ENCODE results near the gene DDX59.

- no peak for TF ChIP-seq RAD21 (IDR thresholded peaks at IDR 0.05; ENCODE audit: low read depth)
- TF ChIP-seq CTCF (IDR thresholded peaks at IDR 0.05 in 2 of 3, conservative IDR thresholded peaks at IDR 0.05 in 1 of 3; ENCODE audit: borderline replicate concordance in 1 of 3, insufficient read depth in 1 of 3, low read depth in 2 of 3, low read length in 2 of 3): no peak
- TF ChIP-seq MAX (IDR thresholded peaks at IDR 0.05): no peak
- no peak for TF ChIP-seq EZH2phosphoT487 (IDR thresholded peaks at IDR 0.05; ENCODE audit: borderline replicate concordance)
- no peak for TF ChIP-seq POLR2A (IDR thresholded peaks at IDR 0.05; ENCODE audit: borderline replicate concordance, extremely low read depth, insufficient read depth, insufficient read length)
- TF ChIP-seq REST (IDR thresholded peaks at IDR 0.05; ENCODE audit: low read depth): no peak
- no peak for TF ChIP-seq SRF (IDR thresholded peaks at IDR 0.05; ENCODE audit: low read depth)
- no peak for TF ChIP-seq FOSL1 (IDR thresholded peaks at IDR 0.05; ENCODE audit: low read depth)
- no peak for TF ChIP-seq JUND (IDR thresholded peaks at IDR 0.05)
- no peak for TF ChIP-seq POLR2AphosphoS5 (IDR thresholded peaks at IDR 0.05; ENCODE audit: low read depth, low read length)
- no peak for TF ChIP-seq CBX3 (IDR thresholded peaks at IDR 0.05; ENCODE audit: low read depth)
- TF ChIP-seq ZBTB33 (IDR thresholded peaks at IDR 0.05; ENCODE audit: extremely low read depth, insufficient replicate concordance, low read length): no peak
Measured at GRCh38 chr1:200626853-200627534, 42.7 kb downstream of the DDX59 start.
